Gastroesophageal sphincter (tissue), 4 donors: ENCODE measurements around the gene BAHCC1. TPM values are rescaled to one million over a fixed set of nuclear protein-coding genes. Genes with fewer than 3 reads are reported as not detected.

Source experiments
- ATAC-seq: fragments of 150-250 bp; one replicate; pipeline ENCODE4 v1.9.1; 2016; ENCODE audit warnings: mild to moderate bottlenecking, moderate library complexity
- H3K27ac ChIP-seq, 4 donors: fragments of 200-600 bp; sonication (generic) in 3 of 4; 1 replicate in 3 of 4; 2 replicates in 1 of 4; pipeline ENCODE4 v1.5.1; 2016 to 2019
- H3K27me3 ChIP-seq: fragments of 200-600 bp; sonication (generic); one replicate; pipeline ENCODE4 v1.5.1; 2019
- H3K36me3 ChIP-seq, 2 donors: fragments of 200-600 bp; sonication (generic); one replicate each; pipeline ENCODE4 v1.5.1; 2019; ENCODE audit warnings: control low read depth in 1 of 2
- H3K4me1 ChIP-seq, 3 donors: fragments of 200-600 bp; sonication (generic); 1 replicate in 2 of 3; 2 replicates in 1 of 3; pipeline ENCODE4 v1.5.1; 2016 to 2019; ENCODE audit warnings: control low read depth in 2 of 3
- H3K4me3 ChIP-seq, 2 donors: fragments of 200-600 bp; sonication (generic); one replicate each; pipeline ENCODE4 v1.5.1; 2019; ENCODE audit warnings: mild to moderate bottlenecking in 1 of 2, moderate library complexity in 1 of 2
- H3K9me3 ChIP-seq, 3 donors: fragments of 200-600 bp; sonication (generic); one replicate each; pipeline ENCODE4 v1.5.1; 2017 to 2019; ENCODE audit warnings: control low read depth in 2 of 3
- CTCF ChIP-seq, 4 experiments: fragments of 200-600 bp in 2 of 4; fragments of 450-650 bp in 2 of 4; sonication (generic) in 1 of 4; IDR thresholded peaks; one replicate each; pipeline ENCODE4 v1.5.1; 2017 to 2019; ENCODE audit warnings: antibody characterized with exemption in 4 of 4, mild to moderate bottlenecking in 2 of 4, moderate library complexity in 2 of 4
- EP300 ChIP-seq: sonication (generic); formaldehyde crosslinking; IDR thresholded peaks from one replicate; pipeline ENCODE4 v1.6.1; 2017; ENCODE audit warnings: antibody characterized with exemption, mild to moderate bottlenecking
- POLR2A ChIP-seq, 2 donors: fragments of 450-650 bp; IDR thresholded peaks; one replicate each; pipeline ENCODE4 v1.6.1; 2017; ENCODE audit warnings: antibody characterized with exemption in 2 of 2, mild to moderate bottlenecking in 2 of 2, moderate library complexity in 1 of 2
- POLR2AphosphoS5 ChIP-seq: sonication (generic); formaldehyde crosslinking; IDR thresholded peaks from one replicate; pipeline ENCODE4 v1.6.1; 2017; ENCODE audit warnings: antibody characterized with exemption
- WGBS, 2 donors: methylation state at CpG; one replicate each; pipeline ENCODE4 v1.1.5; 2018; ENCODE audit warnings: low coverage in 1 of 2; 5-methylcytosine and 5-hydroxymethylcytosine counted together
- total RNA-seq, 4 donors: library from RNA; depleted of rRNA; stranded (reverse); fragments of >200 nt; gene quantifications; one replicate each; pipeline ENCODE4 v1.1.0, GENCODE V29; 2016

BAHCC1 gene
- total RNA-seq, 4 donors from 2014 or later, result 17.5 to 34.3 (median 19.5) TPM

GRCh38 chr17:81471818-81472456 lies 76.7 kb downstream of the BAHCC1 start:
- Histone ChIP-seq H3K4me3 (peak overlapping the region in 1 of 2 donors; percentile 18), H3K36me3 (no peaks in the 10 kb centered on the region), H3K27me3 (no peaks in the 10 kb centered on the region), H3K27ac (peak overlapping the region in 3 of 4 donors; percentile 26 to 41 (median 39)), H3K4me1 (no peaks in the 10 kb centered on the region), H3K9me3 (no peaks in the 10 kb centered on the region)
- TF ChIP-seq POLR2A (IDR thresholded peaks at IDR 0.05) (no peak), CTCF (IDR thresholded peaks at IDR 0.05) (peak in 2 of 4 experiments; percentile 22 to 44)
- ATAC-seq, result peak; percentile 83
- 74 to 87% methylated on average over 6 to 9 of the region's 28 CpGs for WGBS, 2 donors

- Histone ChIP-seq H3K27me3 (no peaks in the 10 kb centered on the region), H3K4me1 (no peaks in the 10 kb centered on the region), H3K9me3 (no peaks in the 10 kb centered on the region), H3K4me3 (no peak overlapping the region), H3K27ac (no peak overlapping the region), H3K36me3 (no peaks in the 10 kb centered on the region)
- TF ChIP-seq POLR2AphosphoS5 (no peak), EP300 (no peak), CTCF (IDR thresholded peaks at IDR 0.05) (no peak), POLR2A (IDR thresholded peaks at IDR 0.05) (no peak)
- ATAC-seq, result no peak
- WGBS, 2 donors, result no CpG with 5 or more reads among the region's 8 CpGs
Observed at GRCh38 chr17:81473019-81473418, 77.8 kb downstream of the BAHCC1 start.

GRCh38 chr17:81474958-81475357 lies 79.7 kb downstream of the BAHCC1 start:
- no peak for ATAC-seq
- Histone ChIP-seq H3K27ac (no peak overlapping the region), H3K4me1 (peaks cover 0 to 3% (median under 1%) of the 10 kb centered on the region in 3 donors), H3K27me3 (no peaks in the 10 kb centered on the region), H3K36me3 (no peaks in the 10 kb centered on the region), H3K9me3 (no peaks in the 10 kb centered on the region), H3K4me3 (no peak overlapping the region)
- no peak for TF ChIP-seq POLR2AphosphoS5
- TF ChIP-seq POLR2A (IDR thresholded peaks at IDR 0.05), result no peak
- no peak for TF ChIP-seq CTCF (IDR thresholded peaks at IDR 0.05)
- no peak for TF ChIP-seq EP300
- WGBS, 2 donors, result no CpG with 5 or more reads among the region's 16 CpGs

GRCh38 chr17:81476097-81476496 lies 80.8 kb downstream of the BAHCC1 start:
- Histone ChIP-seq H3K4me3 (no peak overlapping the region), H3K4me1 (peaks cover 0 to 14% (median 12%) of the 10 kb centered on the region in 3 donors), H3K27ac (no peak overlapping the region), H3K27me3 (no peaks in the 10 kb centered on the region), H3K36me3 (no peaks in the 10 kb centered on the region), H3K9me3 (no peaks in the 10 kb centered on the region)
- TF ChIP-seq POLR2AphosphoS5 (no peak), EP300 (no peak), POLR2A (IDR thresholded peaks at IDR 0.05) (no peak), CTCF (IDR thresholded peaks at IDR 0.05) (no peak)
- WGBS, 2 donors, result 87% methylated on average over 3 of the region's 7 CpGs; no CpG with 5 or more reads in 1 of the 2 donors
- ATAC-seq, result no peak

- no peak for TF ChIP-seq POLR2A (IDR thresholded peaks at IDR 0.05)
- no peak for TF ChIP-seq CTCF (IDR thresholded peaks at IDR 0.05)
- WGBS, 2 donors, result 82% methylated on average over 6 of the region's 6 CpGs; no CpG with 5 or more reads in 1 of the 2 donors
- no peak for ATAC-seq
- Histone ChIP-seq H3K4me1 (peaks cover 0 to 20% (median 12%) of the 10 kb centered on the region in 3 donors), H3K27ac (no peak overlapping the region), H3K27me3 (no peaks in the 10 kb centered on the region), H3K36me3 (no peaks in the 10 kb centered on the region), H3K9me3 (no peaks in the 10 kb centered on the region), H3K4me3 (no peak overlapping the region)
Observed at GRCh38 chr17:81476635-81477034, 81.4 kb downstream of the BAHCC1 start.
